SH-SY5Y (cell line): ENCODE results near the gene ARHGEF11.

ENCODE experiments used
- GATA2 ChIP-seq: IDR thresholded peaks from 2 replicates; pipeline ENCODE4 v1.6.1; 2011; ENCODE audit warnings: mild to moderate bottlenecking, low read depth, low read length
- GATA3 ChIP-seq: IDR thresholded peaks from 2 replicates; pipeline ENCODE4 v1.6.1; 2011; ENCODE audit warnings: low read depth, mild to moderate bottlenecking, low read length, moderate library complexity

DNA sequence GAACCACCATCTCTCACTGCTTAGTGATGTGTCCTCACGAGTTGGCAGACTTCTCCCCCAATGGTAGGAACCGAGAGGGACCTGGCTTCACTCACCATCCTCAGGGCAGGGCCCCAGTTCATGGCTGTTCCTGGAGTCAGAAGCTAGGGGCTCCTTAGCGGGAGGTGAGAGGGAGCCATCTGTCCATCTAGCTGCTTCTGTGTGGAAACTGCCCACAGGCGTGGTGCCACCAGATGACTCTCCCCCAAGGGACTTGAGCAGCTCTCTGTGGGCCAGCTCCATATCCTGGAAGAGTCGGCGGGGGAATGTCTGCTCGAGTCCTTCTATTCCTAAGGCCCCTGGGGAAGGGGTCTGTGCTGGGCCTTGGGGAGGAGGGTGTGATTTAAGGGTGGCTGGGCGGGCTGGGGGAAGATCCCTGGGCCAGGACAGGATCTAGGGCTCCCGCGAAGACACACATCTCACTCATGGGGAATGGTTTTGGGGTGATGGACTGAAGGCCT lies 108.8 kb downstream of the ARHGEF11 start:
- no peak for TF ChIP-seq GATA3
- TF ChIP-seq GATA2: no peak
